Activated CD4-positive, CD25-positive, alpha-beta regulatory T cell treated with anti-CD3 and anti-CD28 coated beads, Interleukin-2, amount 50 U/mL, for 72 hours (primary cell): ENCODE measurements around the gene LZTFL1.

Source experiments
- DNase-seq: peaks from one replicate; pipeline ENCODE4 v3.0.0; 2021

LZTFL1 gene

GRCh38 chr3:45807133-45807532 is 34.8 kb downstream of the LZTFL1 start:
- DNase-seq: no peak

- no peak for DNase-seq
Observed at GRCh38 chr3:45806072-45806471, 35.8 kb downstream of the LZTFL1 start.

GRCh38 chr3:45803252-45803935 is 38.5 kb downstream of the LZTFL1 start:
- no peak for DNase-seq

- DNase-seq: no peak
Observed at GRCh38 chr3:45802146-45802545, 39.8 kb downstream of the LZTFL1 start.

- DNase-seq: no peak
Observed at GRCh38 chr3:45800611-45801010, 41.3 kb downstream of the LZTFL1 start.

GRCh38 chr3:45799586-45799985 is 42.3 kb downstream of the LZTFL1 start:
- DNase-seq: no peak

GRCh38 chr3:45798034-45798433 is 43.9 kb downstream of the LZTFL1 start:
- DNase-seq: no peak

GRCh38 chr3:45796902-45797637 is 44.8 kb downstream of the LZTFL1 start:
- no peak for DNase-seq

GRCh38 chr3:45795882-45796765 is 45.8 kb downstream of the LZTFL1 start, which contains the start of gene SLC6A20:
Gene SLC6A20 (minus strand): TSS chr3:45796536. CDS start chr3:45796419, 117 bp downstream.
- no peak for DNase-seq

GRCh38 chr3:45795509-45795881 is 46.4 kb downstream of the LZTFL1 start:
- no peak for DNase-seq

- no peak for DNase-seq
Observed at GRCh38 chr3:45794660-45795059, 47.3 kb downstream of the LZTFL1 start.

GRCh38 chr3:45794177-45794560 is 47.8 kb downstream of the LZTFL1 start:
- no peak for DNase-seq

- DNase-seq: no peak
Observed at GRCh38 chr3:45793482-45794176, 48.3 kb downstream of the LZTFL1 start.

- DNase-seq: no peak
Observed at GRCh38 chr3:45792516-45793172, 49.3 kb downstream of the LZTFL1 start.

- no peak for DNase-seq
Observed at GRCh38 chr3:45792036-45792435, 49.9 kb downstream of the LZTFL1 start.

- no peak for DNase-seq
Observed at GRCh38 chr3:45790596-45790995, 51.3 kb downstream of the LZTFL1 start.

GRCh38 chr3:45789235-45789812 is 52.6 kb downstream of the LZTFL1 start:
- DNase-seq: no peak

- DNase-seq: no peak
Observed at GRCh38 chr3:45787551-45787950, 54.4 kb downstream of the LZTFL1 start.

- no peak for DNase-seq
Observed at GRCh38 chr3:45786801-45787495, 55.0 kb downstream of the LZTFL1 start.

- DNase-seq: no peak
Observed at GRCh38 chr3:45785605-45786150, 56.2 kb downstream of the LZTFL1 start.

- DNase-seq: no peak
Observed at GRCh38 chr3:45783667-45784066, 58.3 kb downstream of the LZTFL1 start.
